Fibroblast of lung (primary cell): Measurements from ENCODE around the gene CAPN3. TPM values are rescaled to one million over a fixed set of nuclear protein-coding genes. Genes with fewer than 3 reads are reported as not detected.
A peak's percentile ranks its signal among the peaks of the same experiment; 100 is the strongest.

ENCODE experiments used
- DNase-seq, 2 donors: peaks; one replicate each; pipeline versions ENCODE4 v3.0.0 to v3.0.0-alpha.2; 2010; ENCODE audit warnings: low read depth in 2 of 2
- H2AFZ ChIP-seq: 2 replicates; pipeline ENCODE4 v1.5.1; 2012; ENCODE audit warnings: low read length, control low read depth, inconsistent platforms
- H3K27ac ChIP-seq: 2 replicates; pipeline ENCODE4 v1.5.1; 2011; ENCODE audit warnings: low read length, control low read depth; ENCODE audit not compliant: insufficient read depth
- H3K27me3 ChIP-seq: 2 replicates; pipeline ENCODE4 v1.5.1; 2011; ENCODE audit warnings: mild to moderate bottlenecking, low read length; ENCODE audit not compliant: control insufficient read depth, insufficient read depth
- H3K36me3 ChIP-seq: 2 replicates; pipeline ENCODE4 v1.5.1; 2011; ENCODE audit warnings: low read length; ENCODE audit not compliant: control insufficient read depth, insufficient read depth
- H3K4me1 ChIP-seq: 2 replicates; pipeline ENCODE4 v1.5.1; 2011; ENCODE audit warnings: low read length; ENCODE audit not compliant: control insufficient read depth, insufficient read depth; ENCODE audit errors: extremely low read depth
- H3K4me2 ChIP-seq: 2 replicates; pipeline ENCODE4 v1.5.1; 2011; ENCODE audit warnings: low read length, control low read depth; ENCODE audit not compliant: insufficient read depth; ENCODE audit errors: extremely low read depth
- H3K4me3 ChIP-seq, 4 experiments: fragments of 200-600 bp in 1 of 4; sonication (generic) in 1 of 4; replicated peaks in 1 of 4; 2 replicates each; pipeline ENCODE4 v1.5.1; 2011 to 2016; ENCODE audit warnings: low read length in 4 of 4, low read depth in 3 of 4, mild to moderate bottlenecking in 3 of 4, control low read depth in 2 of 4, inconsistent platforms in 1 of 4, mixed read lengths in 1 of 4; ENCODE audit not compliant: insufficient read depth in 1 of 4; ENCODE audit errors: control extremely low read depth in 1 of 4
- H3K79me2 ChIP-seq: 2 replicates; pipeline ENCODE4 v1.5.1; 2012; ENCODE audit warnings: mild to moderate bottlenecking, low read length, inconsistent platforms; ENCODE audit not compliant: control insufficient read depth, insufficient read depth
- H3K9ac ChIP-seq: 2 replicates; pipeline ENCODE4 v1.5.1; 2011; ENCODE audit warnings: mild to moderate bottlenecking, low read length, control low read depth; ENCODE audit not compliant: insufficient read depth
- H3K9me3 ChIP-seq: 2 replicates; pipeline ENCODE4 v1.5.1; 2012; ENCODE audit warnings: low read depth, low read length; ENCODE audit not compliant: control insufficient read depth, insufficient read depth
- H4K20me1 ChIP-seq: 2 replicates; pipeline ENCODE4 v1.5.1; 2011; ENCODE audit warnings: low read length; ENCODE audit not compliant: control insufficient read depth, insufficient read depth; ENCODE audit errors: extremely low read depth
- CTCF ChIP-seq, 2 donors: IDR thresholded peaks in 1 of 2; conservative IDR thresholded peaks in 1 of 2; 1 replicate in 1 of 2; 2 replicates in 1 of 2; pipeline ENCODE4 v1.5.1; 2011 to 2012; ENCODE audit warnings: low read length in 2 of 2, control low read depth in 1 of 2, inconsistent platforms in 1 of 2, low read depth in 1 of 2, mild to moderate bottlenecking in 1 of 2
- EZH2 ChIP-seq: IDR thresholded peaks from 2 replicates; pipeline ENCODE4 v1.5.1; 2012; ENCODE audit warnings: low read length, control low read depth, mild to moderate bottlenecking; ENCODE audit errors: missing control alignments
- polyA plus RNA-seq, 2 donors: library from polyadenylated mRNA; depleted of rRNA in 1 of 2; stranded (reverse) in 1 of 2; unstranded in 1 of 2; fragments of >200 nt; gene quantifications; 2 replicates each; pipeline ENCODE4 v1.2.1, GENCODE V29; 2011 to 2012; ENCODE audit warnings: missing spikeins in 1 of 2
- total RNA-seq: library from RNA; depleted of rRNA; stranded (reverse); fragments of >200 nt; gene quantifications from 2 replicates; pipeline ENCODE4 v1.2.1, GENCODE V29; 2014

CAPN3 gene
- total and polyA plus RNA-seq, 2 donors (not counting 1 experiment from before 2014, with no cell fraction given) = 1.3 to 3.6 TPM

GRCh38 chr15:42384597-42384996 is 25.3 kb downstream of the CAPN3 start:
- Histone ChIP-seq H3K4me2 (no peak overlapping the region), H3K4me3 (no peak overlapping the region), H2AFZ (no peak overlapping the region), H3K9me3 (no peaks in the 10 kb centered on the region), H3K27ac (no peak overlapping the region), H3K27me3 (no peaks in the 10 kb centered on the region), H4K20me1 (no peaks in the 10 kb centered on the region), H3K36me3 (no peaks in the 10 kb centered on the region), H3K4me1 (no peaks in the 10 kb centered on the region), H3K79me2 (no peaks in the 10 kb centered on the region), H3K9ac (no peak overlapping the region)
- DNase-seq = no peak
- TF ChIP-seq CTCF (conservative IDR thresholded peaks at IDR 0.05 in 1 of 2, IDR thresholded peaks at IDR 0.05 in 1 of 2; ENCODE audit: low read depth in 1 of 2, low read length in 2 of 2) (no peak), EZH2 (no peak)

GRCh38 chr15:42385206-42385979 is 26.1 kb downstream of the CAPN3 start:
- H3K9me3 ChIP-seq = no peaks in the 10 kb centered on the region
- no peak overlapping the region for H3K27ac ChIP-seq
- DNase-seq = peak; percentile 23 to 55
- H3K79me2 ChIP-seq = no peaks in the 10 kb centered on the region
- no peaks in the 10 kb centered on the region for H3K36me3 ChIP-seq
- H3K4me1 ChIP-seq = no peaks in the 10 kb centered on the region
- TF ChIP-seq CTCF (conservative IDR thresholded peaks at IDR 0.05 in 1 of 2, IDR thresholded peaks at IDR 0.05 in 1 of 2; ENCODE audit: low read depth in 1 of 2, low read length in 2 of 2) = peak; percentile 43 to 87
- TF ChIP-seq EZH2 = no peak
- H3K4me3 ChIP-seq = no peak overlapping the region
- H4K20me1 ChIP-seq = no peaks in the 10 kb centered on the region
- no peak overlapping the region for H3K4me2 ChIP-seq
- no peak overlapping the region for H2AFZ ChIP-seq
- no peak overlapping the region for H3K9ac ChIP-seq
- H3K27me3 ChIP-seq = no peaks in the 10 kb centered on the region

GRCh38 chr15:42385980-42386700 is 26.8 kb downstream of the CAPN3 start:
- Histone ChIP-seq H3K9ac (no peak overlapping the region), H3K79me2 (no peaks in the 10 kb centered on the region), H3K27me3 (no peaks in the 10 kb centered on the region), H2AFZ (no peak overlapping the region), H3K4me2 (no peak overlapping the region), H3K27ac (no peak overlapping the region), H3K4me3 (no peak overlapping the region), H3K36me3 (no peaks in the 10 kb centered on the region), H3K4me1 (no peaks in the 10 kb centered on the region), H4K20me1 (no peaks in the 10 kb centered on the region), H3K9me3 (no peaks in the 10 kb centered on the region)
- TF ChIP-seq CTCF (conservative IDR thresholded peaks at IDR 0.05 in 1 of 2, IDR thresholded peaks at IDR 0.05 in 1 of 2; ENCODE audit: low read depth in 1 of 2, low read length in 2 of 2) (no peak), EZH2 (no peak)
- no peak for DNase-seq
